Ectodermal cell (in vitro differentiated cells): ENCODE data around the gene FHL3.
"Not testable (repeated sequence)": the region's sequence is repeated elsewhere in the genome, so short reads cannot be mapped to it uniquely, and the experiment has no call there.

ENCODE experiments used
- H3K27ac ChIP-seq: 2 replicates; pipeline ENCODE4 v1.7.0; 2013; ENCODE audit warnings: mild to moderate bottlenecking, low read depth, low read length; ENCODE audit not compliant: insufficient read depth, poor library complexity, severe bottlenecking
- H3K27me3 ChIP-seq: 2 replicates; pipeline ENCODE4 v1.7.0; 2013; ENCODE audit warnings: mild to moderate bottlenecking, low read length; ENCODE audit not compliant: insufficient read depth, control insufficient read depth, poor library complexity, severe bottlenecking
- H3K36me3 ChIP-seq: one replicate; pipeline ENCODE4 v1.7.0; 2013; ENCODE audit warnings: low read length; ENCODE audit not compliant: control insufficient read depth, insufficient read depth
- H3K4me1 ChIP-seq: one replicate; pipeline ENCODE4 v1.7.0; 2013; ENCODE audit warnings: low read length; ENCODE audit not compliant: control insufficient read depth, insufficient read depth
- H3K4me3 ChIP-seq: 2 replicates; pipeline ENCODE4 v1.7.0; 2013; ENCODE audit warnings: low read depth, low read length, control low read depth; ENCODE audit not compliant: insufficient read depth
- H3K9me3 ChIP-seq: 2 replicates; pipeline ENCODE4 v1.7.0; 2013; ENCODE audit warnings: mild to moderate bottlenecking, low read length, moderate library complexity; ENCODE audit not compliant: control insufficient read depth
- WGBS, 2 experiments: methylation state at CpG; one replicate each; pipeline ENCODE4 v1.1.7; 2013; ENCODE audit warnings: missing lambda C conversion rate in 2 of 2; 5-methylcytosine and 5-hydroxymethylcytosine counted together

Gene FHL3

GRCh38 chr1:38032992-38033391, 27.7 kb upstream of the FHL3 start:
- H3K36me3 ChIP-seq, H3K9me3 ChIP-seq, H3K4me3 ChIP-seq, H3K27ac ChIP-seq, H3K27me3 ChIP-seq: not testable (repeated sequence)
- 95 to 97% methylated on average over 2 of the region's 2 CpGs for WGBS, 2 experiments
- peaks cover 40% of the 10 kb centered on the region for H3K4me1 ChIP-seq

- H3K27ac ChIP-seq = no peak overlapping the region
- no peaks in the 10 kb centered on the region for H3K9me3 ChIP-seq
- no peak overlapping the region for H3K4me3 ChIP-seq
- H3K4me1 ChIP-seq = peaks cover 52% of the 10 kb centered on the region
- WGBS, 2 experiments = 90% methylated on average over 3 of the region's 4 CpGs
- H3K27me3 ChIP-seq = no peaks in the 10 kb centered on the region
- no peaks in the 10 kb centered on the region for H3K36me3 ChIP-seq
Observed at GRCh38 chr1:38031513-38031866, 26.2 kb upstream of the FHL3 start.

- Histone ChIP-seq H3K27ac (no peak overlapping the region), H3K36me3 (no peaks in the 10 kb centered on the region), H3K9me3 (no peaks in the 10 kb centered on the region), H3K27me3 (no peaks in the 10 kb centered on the region), H3K4me1 (peaks cover 52% of the 10 kb centered on the region), H3K4me3 (no peak overlapping the region)
- 91 to 93% methylated on average over 17 of the region's 17 CpGs for WGBS, 2 experiments
Observed at GRCh38 chr1:38030596-38031512, 25.5 kb upstream of the FHL3 start.

GRCh38 chr1:38029685-38030511, 24.6 kb upstream of the FHL3 start:
- WGBS, 2 experiments = 49 to 55% methylated on average over 12 of the region's 12 CpGs
- H3K4me1 ChIP-seq = peaks cover 49% of the 10 kb centered on the region
- no peaks in the 10 kb centered on the region for H3K27me3 ChIP-seq
- H3K36me3 ChIP-seq = peaks cover under 1% of the 10 kb centered on the region
- H3K9me3 ChIP-seq = no peaks in the 10 kb centered on the region
- no peak overlapping the region for H3K4me3 ChIP-seq
- no peak overlapping the region for H3K27ac ChIP-seq

GRCh38 chr1:38029081-38029681, 23.9 kb upstream of the FHL3 start:
- H3K4me1 ChIP-seq = peaks cover 48% of the 10 kb centered on the region
- no peak overlapping the region for H3K4me3 ChIP-seq
- H3K27me3 ChIP-seq = no peaks in the 10 kb centered on the region
- H3K27ac ChIP-seq = no peak overlapping the region
- H3K36me3 ChIP-seq = peaks cover 6% of the 10 kb centered on the region
- WGBS, 2 experiments = 23 to 26% methylated on average over 23 of the region's 23 CpGs
- H3K9me3 ChIP-seq = no peaks in the 10 kb centered on the region

- Histone ChIP-seq H3K9me3 (no peaks in the 10 kb centered on the region), H3K4me1 (peaks cover 48% of the 10 kb centered on the region), H3K27ac (no peak overlapping the region), H3K27me3 (no peaks in the 10 kb centered on the region), H3K36me3 (peaks cover 11% of the 10 kb centered on the region), H3K4me3 (no peak overlapping the region)
- WGBS, 2 experiments = 76% methylated on average over 2 of the region's 2 CpGs
Observed at GRCh38 chr1:38028671-38029070, 23.4 kb upstream of the FHL3 start.

- Histone ChIP-seq H3K4me1 (peaks cover 48% of the 10 kb centered on the region), H3K4me3 (no peak overlapping the region), H3K27me3 (no peaks in the 10 kb centered on the region), H3K9me3 (no peaks in the 10 kb centered on the region), H3K27ac (no peak overlapping the region), H3K36me3 (peaks cover 15% of the 10 kb centered on the region)
- WGBS, 2 experiments = 60 to 85% methylated on average over 1 to 3 of the region's 3 CpGs
Observed at GRCh38 chr1:38028105-38028591, 22.8 kb upstream of the FHL3 start.

- H3K27me3 ChIP-seq = no peaks in the 10 kb centered on the region
- H3K4me1 ChIP-seq = peaks cover 48% of the 10 kb centered on the region
- no peak overlapping the region for H3K27ac ChIP-seq
- no peaks in the 10 kb centered on the region for H3K9me3 ChIP-seq
- peaks cover 18% of the 10 kb centered on the region for H3K36me3 ChIP-seq
- WGBS, 2 experiments = 89 to 90% methylated on average over 19 of the region's 19 CpGs
- no peak overlapping the region for H3K4me3 ChIP-seq
Observed at GRCh38 chr1:38027201-38028104, 22.1 kb upstream of the FHL3 start.

GRCh38 chr1:38026592-38027200, 21.4 kb upstream of the FHL3 start:
- Histone ChIP-seq H3K4me3 (no peak overlapping the region), H3K4me1 (peaks cover 48% of the 10 kb centered on the region), H3K36me3 (peaks cover 23% of the 10 kb centered on the region), H3K9me3 (no peaks in the 10 kb centered on the region), H3K27ac (no peak overlapping the region), H3K27me3 (no peaks in the 10 kb centered on the region)
- 80% methylated on average over 8 of the region's 8 CpGs for WGBS, 2 experiments
